Suprapubic skin (tissue), 4 donors: ENCODE results near the gene FKBP4.

ENCODE experiments used
- EP300 ChIP-seq: sonication (generic); formaldehyde crosslinking; IDR thresholded peaks from one replicate; pipeline ENCODE4 v1.6.1; 2017; ENCODE audit warnings: antibody characterized with exemption
- POLR2A ChIP-seq, 2 donors: fragments of 450-650 bp; IDR thresholded peaks; one replicate each; pipeline ENCODE4 v1.6.1; 2017; ENCODE audit warnings: antibody characterized with exemption in 2 of 2, mild to moderate bottlenecking in 2 of 2, moderate library complexity in 2 of 2
- POLR2AphosphoS5 ChIP-seq, 3 donors: sonication (generic); formaldehyde crosslinking; IDR thresholded peaks; one replicate each; pipeline ENCODE4 v1.6.1; 2017; ENCODE audit warnings: antibody characterized with exemption in 3 of 3
- TF ChIP-seq, protein P1 (sequence below), 2 donors: fragments of 200-600 bp in 1 of 2; fragments of 450-650 bp in 1 of 2; sonication (generic) in 1 of 2; IDR thresholded peaks; one replicate each; pipeline ENCODE4 v1.5.1; 2016 to 2019; ENCODE audit warnings: antibody characterized with exemption in 2 of 2, mild to moderate bottlenecking in 1 of 2, moderate library complexity in 1 of 2

DNA sequence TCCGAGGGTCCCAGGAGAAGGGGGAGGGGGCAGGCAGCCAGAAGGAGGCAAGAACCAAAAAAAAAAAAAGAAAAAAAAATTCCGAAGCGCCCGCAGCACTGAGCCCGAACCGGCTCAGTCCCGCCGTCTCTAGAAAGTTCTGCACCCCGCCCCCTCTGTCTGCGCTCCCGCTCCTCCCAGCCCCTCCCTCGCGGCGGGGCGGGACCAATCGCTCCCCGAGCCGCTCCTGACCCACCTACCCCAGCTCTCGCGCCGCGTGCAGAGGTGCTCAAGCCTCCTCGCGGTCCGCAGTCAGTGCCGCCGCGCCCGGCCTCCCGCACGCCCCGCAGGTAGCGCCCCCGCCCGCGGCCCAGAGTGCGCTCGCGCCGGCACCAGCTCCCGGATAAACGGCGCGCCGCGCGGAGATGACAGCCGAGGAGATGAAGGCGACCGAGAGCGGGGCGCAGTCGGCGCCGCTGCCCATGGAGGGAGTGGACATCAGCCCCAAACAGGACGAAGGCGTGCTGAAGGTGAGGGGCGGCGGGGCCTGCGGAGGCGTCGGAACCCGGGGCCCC is at the start of gene FKBP4:
- TF ChIP-seq, protein P1, sequence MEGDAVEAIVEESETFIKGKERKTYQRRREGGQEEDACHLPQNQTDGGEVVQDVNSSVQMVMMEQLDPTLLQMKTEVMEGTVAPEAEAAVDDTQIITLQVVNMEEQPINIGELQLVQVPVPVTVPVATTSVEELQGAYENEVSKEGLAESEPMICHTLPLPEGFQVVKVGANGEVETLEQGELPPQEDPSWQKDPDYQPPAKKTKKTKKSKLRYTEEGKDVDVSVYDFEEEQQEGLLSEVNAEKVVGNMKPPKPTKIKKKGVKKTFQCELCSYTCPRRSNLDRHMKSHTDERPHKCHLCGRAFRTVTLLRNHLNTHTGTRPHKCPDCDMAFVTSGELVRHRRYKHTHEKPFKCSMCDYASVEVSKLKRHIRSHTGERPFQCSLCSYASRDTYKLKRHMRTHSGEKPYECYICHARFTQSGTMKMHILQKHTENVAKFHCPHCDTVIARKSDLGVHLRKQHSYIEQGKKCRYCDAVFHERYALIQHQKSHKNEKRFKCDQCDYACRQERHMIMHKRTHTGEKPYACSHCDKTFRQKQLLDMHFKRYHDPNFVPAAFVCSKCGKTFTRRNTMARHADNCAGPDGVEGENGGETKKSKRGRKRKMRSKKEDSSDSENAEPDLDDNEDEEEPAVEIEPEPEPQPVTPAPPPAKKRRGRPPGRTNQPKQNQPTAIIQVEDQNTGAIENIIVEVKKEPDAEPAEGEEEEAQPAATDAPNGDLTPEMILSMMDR (IDR thresholded peaks at IDR 0.05): no peak
- peak in 1 of 2 donors; percentile 72 for TF ChIP-seq POLR2A (IDR thresholded peaks at IDR 0.05)
- TF ChIP-seq EP300: no peak
- peak in 1 of 3 donors; percentile 17 for TF ChIP-seq POLR2AphosphoS5 (IDR thresholded peaks at IDR 0.05)
